Mesendoderm (in vitro differentiated cells): Measurements from ENCODE around the gene PROSER3.
"Not testable (repeated sequence)": the region's sequence is repeated elsewhere in the genome, so short reads cannot be mapped to it uniquely, and the experiment has no call there.

Experiments
- DNase-seq: peaks from one replicate; pipeline ENCODE4 v3.0.0; 2013
- H2AK5ac ChIP-seq: 2 replicates; pipeline ENCODE4 v1.6.1; 2013; ENCODE audit warnings: low read length, inconsistent platforms
- H2BK120ac ChIP-seq: 2 replicates; pipeline ENCODE4 v1.6.1; 2013; ENCODE audit warnings: low read depth, mild to moderate bottlenecking, low read length, moderate library complexity, mixed read lengths
- H2BK15ac ChIP-seq: replicated peaks from 2 replicates; pipeline ENCODE4 v1.6.1; 2013; ENCODE audit warnings: low read depth, mild to moderate bottlenecking, moderate library complexity
- H2BK5ac ChIP-seq: 2 replicates; pipeline ENCODE4 v1.6.1; 2013; ENCODE audit warnings: low read length, inconsistent platforms
- H3K18ac ChIP-seq: 2 replicates; pipeline ENCODE4 v1.6.1; 2013; ENCODE audit warnings: mild to moderate bottlenecking, low read length, mixed read lengths
- H3K23ac ChIP-seq: one replicate; pipeline ENCODE4 v1.6.1; 2013; ENCODE audit warnings: low read length
- H3K27ac ChIP-seq: 2 replicates; pipeline ENCODE4 v1.5.1; 2013; ENCODE audit warnings: low read depth, mild to moderate bottlenecking, inconsistent platforms, low read length, moderate library complexity
- H3K27me3 ChIP-seq: 2 replicates; pipeline ENCODE4 v1.6.1; 2013; ENCODE audit warnings: low read length, control low read depth, mild to moderate bottlenecking, inconsistent platforms; ENCODE audit not compliant: insufficient read depth, poor library complexity
- H3K36me3 ChIP-seq: 2 replicates; pipeline ENCODE4 v1.6.1; 2013; ENCODE audit warnings: low read length, inconsistent platforms; ENCODE audit not compliant: control insufficient read depth, insufficient read depth
- H3K4ac ChIP-seq: one replicate; pipeline ENCODE4 v1.6.1; 2013; ENCODE audit warnings: low read depth, mild to moderate bottlenecking, low read length, moderate library complexity
- H3K4me1 ChIP-seq: 2 replicates; pipeline ENCODE4 v1.6.1; 2013; ENCODE audit warnings: low read depth, low read length, inconsistent platforms; ENCODE audit not compliant: control insufficient read depth
- H3K4me2 ChIP-seq: 2 replicates; pipeline ENCODE4 v1.6.1; 2013; ENCODE audit warnings: low read length
- H3K4me3 ChIP-seq: 2 replicates; pipeline ENCODE4 v1.5.1; 2013; ENCODE audit warnings: mild to moderate bottlenecking, low read length
- H3K56ac ChIP-seq: one replicate; pipeline ENCODE4 v1.6.1; 2013; ENCODE audit warnings: low read length
- H3K79me1 ChIP-seq: 2 replicates; pipeline ENCODE4 v1.6.1; 2013; ENCODE audit warnings: low read length, inconsistent platforms
- H3K79me2 ChIP-seq: 2 replicates; pipeline ENCODE4 v1.6.1; 2013; ENCODE audit warnings: mild to moderate bottlenecking, low read length; ENCODE audit not compliant: control insufficient read depth, insufficient read depth
- H3K9ac ChIP-seq: 2 replicates; pipeline ENCODE4 v1.6.1; 2013; ENCODE audit warnings: low read length, inconsistent platforms
- H4K5ac ChIP-seq: one replicate; pipeline ENCODE4 v1.6.1; 2013; ENCODE audit warnings: low read length
- H4K8ac ChIP-seq: one replicate; pipeline ENCODE4 v1.6.1; 2013; ENCODE audit warnings: low read depth, mild to moderate bottlenecking, control low read depth, low read length, moderate library complexity
- WGBS: extraction: QIAGEN DNeasy Blood & Tissue Kit; methylation state at CpG from one replicate; pipeline ENCODE4 v1.1.7; 2013; ENCODE audit warnings: low lambda C conversion rate, missing lambda C conversion rate; ENCODE audit not compliant: insufficient coverage; ENCODE audit errors: extremely low coverage; 5-methylcytosine and 5-hydroxymethylcytosine counted together

Gene PROSER3

GRCh38 chr19:35721374-35721773 is 36.6 kb upstream of the PROSER3 start:
- no peak overlapping the region for H3K4ac ChIP-seq
- WGBS = no CpG with 5 or more reads among the region's 16 CpGs

GRCh38 chr19:35722461-35722860 is 35.5 kb upstream of the PROSER3 start:
- Histone ChIP-seq H4K5ac (no peak overlapping the region), H3K27ac (no peak overlapping the region), H3K56ac (no peak overlapping the region), H3K27me3 (no peaks in the 10 kb centered on the region), H2AK5ac (no peak overlapping the region), H2BK5ac (no peak overlapping the region), H3K4me3 (no peak overlapping the region), H2BK120ac (no peak overlapping the region), H2BK15ac (no peak overlapping the region), H3K4ac (no peak overlapping the region), H3K23ac (no peak overlapping the region), H3K79me2 (peaks cover 13% of the 10 kb centered on the region), H3K18ac (no peak overlapping the region), H3K4me1 (peaks cover 3% of the 10 kb centered on the region), H3K36me3 (peaks cover 21% of the 10 kb centered on the region), H3K79me1 (peaks cover 13% of the 10 kb centered on the region), H4K8ac (no peak overlapping the region), H3K9ac (no peak overlapping the region), H3K4me2 (no peak overlapping the region)
- no peak for DNase-seq
- no CpG with 5 or more reads among the region's 14 CpGs for WGBS

More at GRCh38 chr19:35721374-35721773, 36.6 kb upstream of the PROSER3 start:
- Histone ChIP-seq H2AK5ac (no peak overlapping the region), H2BK5ac (no peak overlapping the region), H2BK15ac (no peak overlapping the region), H3K4me3 (no peak overlapping the region), H4K5ac (no peak overlapping the region), H3K4me2 (no peak overlapping the region), H3K9ac (no peak overlapping the region), H3K27me3 (no peaks in the 10 kb centered on the region), H4K8ac (no peak overlapping the region), H2BK120ac (no peak overlapping the region), H3K4me1 (peaks cover 3% of the 10 kb centered on the region), H3K18ac (no peak overlapping the region), H3K36me3 (peaks cover 18% of the 10 kb centered on the region), H3K79me1 (peaks cover 13% of the 10 kb centered on the region), H3K23ac (no peak overlapping the region), H3K56ac (no peak overlapping the region), H3K27ac (no peak overlapping the region), H3K79me2 (peaks cover 13% of the 10 kb centered on the region)
- no peak for DNase-seq

GRCh38 chr19:35722897-35723296 is 35.1 kb upstream of the PROSER3 start:
- no peak overlapping the region for H3K4me2 ChIP-seq
- H3K4me1 ChIP-seq = peaks cover 3% of the 10 kb centered on the region
- DNase-seq = no peak
- H4K5ac ChIP-seq = no peak overlapping the region
- no peak overlapping the region for H3K23ac ChIP-seq
- no peak overlapping the region for H3K4me3 ChIP-seq
- H2AK5ac ChIP-seq = no peak overlapping the region
- no peaks in the 10 kb centered on the region for H3K27me3 ChIP-seq
- H3K4ac ChIP-seq = no peak overlapping the region
- no peak overlapping the region for H3K18ac ChIP-seq
- H3K9ac ChIP-seq = no peak overlapping the region
- H3K56ac ChIP-seq = no peak overlapping the region
- H3K36me3 ChIP-seq = peaks cover 23% of the 10 kb centered on the region
- no peak overlapping the region for H3K27ac ChIP-seq
- no peak overlapping the region for H2BK15ac ChIP-seq
- H4K8ac ChIP-seq = no peak overlapping the region
- H3K79me1 ChIP-seq = peaks cover 13% of the 10 kb centered on the region
- no peak overlapping the region for H2BK5ac ChIP-seq
- no CpG with 5 or more reads among the region's 16 CpGs for WGBS
- peaks cover 13% of the 10 kb centered on the region for H3K79me2 ChIP-seq
- no peak overlapping the region for H2BK120ac ChIP-seq

- Histone ChIP-seq H3K79me2 (peaks cover 8% of the 10 kb centered on the region), H4K5ac (no peak overlapping the region), H2BK15ac (no peak overlapping the region), H3K23ac (no peak overlapping the region), H4K8ac (no peak overlapping the region), H3K18ac (no peak overlapping the region), H3K4me1 (peaks cover 3% of the 10 kb centered on the region), H3K4ac (no peak overlapping the region), H2BK120ac (no peak overlapping the region), H2AK5ac (no peak overlapping the region), H3K27ac (no peak overlapping the region), H3K9ac (no peak overlapping the region), H3K36me3 (peaks cover 24% of the 10 kb centered on the region), H3K27me3 (no peaks in the 10 kb centered on the region), H3K4me3 (no peak overlapping the region), H3K56ac (no peak overlapping the region), H2BK5ac (no peak overlapping the region), H3K4me2 (no peak overlapping the region), H3K79me1 (peaks cover 11% of the 10 kb centered on the region)
- DNase-seq = no peak
- no CpG with 5 or more reads among the region's 24 CpGs for WGBS
Observed at GRCh38 chr19:35723671-35724070, 34.3 kb upstream of the PROSER3 start.

- H4K5ac ChIP-seq, DNase-seq, H3K4me1 ChIP-seq, H3K56ac ChIP-seq, H3K79me1 ChIP-seq, H4K8ac ChIP-seq, H3K4ac ChIP-seq, H2AK5ac ChIP-seq, H2BK5ac ChIP-seq, H3K27me3 ChIP-seq, H3K79me2 ChIP-seq, H3K23ac ChIP-seq, H3K27ac ChIP-seq, H3K4me3 ChIP-seq, H3K4me2 ChIP-seq, H2BK120ac ChIP-seq, H2BK15ac ChIP-seq, H3K18ac ChIP-seq, H3K9ac ChIP-seq: not testable (repeated sequence)
- WGBS = no CpG with 5 or more reads among the region's 7 CpGs
- peaks cover 27% of the 10 kb centered on the region for H3K36me3 ChIP-seq
Observed at GRCh38 chr19:35724132-35724531, 33.8 kb upstream of the PROSER3 start.

GRCh38 chr19:35724560-35724959 is 33.4 kb upstream of the PROSER3 start:
- Histone ChIP-seq H2AK5ac (no peak overlapping the region), H3K18ac (no peak overlapping the region), H3K27ac (no peak overlapping the region), H2BK120ac (no peak overlapping the region), H4K8ac (no peak overlapping the region), H3K79me2 (no peaks in the 10 kb centered on the region), H4K5ac (no peak overlapping the region), H3K79me1 (peaks cover 3% of the 10 kb centered on the region), H3K56ac (no peak overlapping the region), H3K9ac (no peak overlapping the region), H3K36me3 (peaks cover 27% of the 10 kb centered on the region), H3K4me1 (no peaks in the 10 kb centered on the region), H3K27me3 (no peaks in the 10 kb centered on the region), H3K4me3 (no peak overlapping the region), H2BK15ac (no peak overlapping the region), H3K4ac (no peak overlapping the region), H3K4me2 (no peak overlapping the region), H3K23ac (no peak overlapping the region), H2BK5ac (no peak overlapping the region)
- DNase-seq = no peak
- WGBS = no CpG with 5 or more reads among the region's 12 CpGs
